Erythroblast (primary cell): ENCODE results near the gene ARHGEF11.

Experiments
- DNase-seq, 2 experiments: peaks; one replicate each; lab custom pipeline; 2025; lab: John Stamatoyannopoulos, UW
- GATA1 ChIP-seq: IDR thresholded peaks from 2 replicates; pipeline ENCODE4 v1.6.1; 2011; ENCODE audit warnings: low read depth, mild to moderate bottlenecking, control low read depth, low read length, moderate library complexity
- POLR2A ChIP-seq: IDR thresholded peaks from 2 replicates; pipeline ENCODE4 v1.6.1; 2011; ENCODE audit warnings: mild to moderate bottlenecking, low read length

The ARHGEF11 gene

DNA sequence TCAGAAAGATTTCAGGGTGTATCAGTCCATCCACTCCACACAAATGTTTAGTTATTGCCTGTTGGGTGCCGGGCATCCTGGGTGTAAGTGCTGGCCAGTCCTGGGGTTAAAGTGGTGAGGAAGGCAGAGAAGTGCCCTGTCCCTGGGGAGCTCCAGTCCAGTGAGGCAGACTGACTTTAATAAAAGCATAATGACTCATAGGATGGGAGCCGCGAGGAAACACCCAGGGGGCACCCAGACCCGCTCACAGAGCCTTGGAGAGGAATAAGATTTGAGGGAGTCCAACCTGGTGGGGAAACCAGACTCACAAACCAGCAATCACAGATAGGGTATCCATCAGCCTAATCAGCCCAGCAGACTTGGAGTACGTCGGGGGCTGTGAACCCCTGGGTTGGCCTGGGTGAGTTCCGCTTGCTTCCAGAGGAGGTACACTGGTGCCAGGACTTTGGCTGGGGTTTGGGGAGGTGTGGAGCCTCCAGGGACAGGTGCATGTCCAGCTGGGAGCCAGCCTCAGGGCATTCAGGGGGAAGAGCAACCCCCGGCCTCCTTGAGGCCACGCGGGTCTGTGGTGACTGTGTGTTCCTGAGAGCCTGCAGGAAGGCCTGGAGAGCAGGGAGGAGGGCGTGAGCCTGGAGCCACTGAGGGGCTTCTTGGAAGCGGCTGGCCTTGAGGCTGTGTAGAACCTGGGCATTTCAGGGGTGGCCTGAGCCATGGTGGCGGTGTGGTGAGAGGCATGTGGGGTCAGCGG lies 148.3 kb downstream of the ARHGEF11 start:
- no peak for DNase-seq
- TF ChIP-seq POLR2A (no peak), GATA1 (no peak)

DNA sequence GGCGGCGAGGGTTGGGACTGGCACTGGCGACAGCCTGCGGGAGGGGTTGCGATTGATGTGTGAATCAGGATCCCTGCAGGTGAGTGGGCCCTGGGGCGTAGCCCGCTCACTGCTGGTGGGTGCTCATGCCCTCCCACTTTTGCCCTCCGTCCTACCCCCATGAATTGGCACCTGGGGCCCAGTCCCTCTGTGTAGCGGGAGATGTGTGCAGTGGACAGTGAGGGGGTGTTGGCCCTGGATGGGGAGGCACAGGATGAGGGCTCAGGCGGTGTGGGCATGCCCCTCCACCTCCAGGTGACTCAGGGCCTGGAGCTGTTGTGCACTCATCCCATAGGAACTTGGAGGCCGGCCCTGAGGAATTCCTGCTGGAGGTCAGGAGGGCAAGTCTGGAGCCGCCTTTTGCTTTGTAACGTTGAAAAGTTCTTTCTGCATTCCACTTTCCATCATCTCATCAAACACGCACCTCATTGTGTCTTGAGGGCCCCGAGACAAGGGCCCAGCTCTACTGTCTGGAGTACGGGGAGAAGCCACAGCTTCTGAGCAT lies 149.0 kb downstream of the ARHGEF11 start:
- no peak for TF ChIP-seq GATA1
- no peak for TF ChIP-seq POLR2A
- no peak for DNase-seq

DNA sequence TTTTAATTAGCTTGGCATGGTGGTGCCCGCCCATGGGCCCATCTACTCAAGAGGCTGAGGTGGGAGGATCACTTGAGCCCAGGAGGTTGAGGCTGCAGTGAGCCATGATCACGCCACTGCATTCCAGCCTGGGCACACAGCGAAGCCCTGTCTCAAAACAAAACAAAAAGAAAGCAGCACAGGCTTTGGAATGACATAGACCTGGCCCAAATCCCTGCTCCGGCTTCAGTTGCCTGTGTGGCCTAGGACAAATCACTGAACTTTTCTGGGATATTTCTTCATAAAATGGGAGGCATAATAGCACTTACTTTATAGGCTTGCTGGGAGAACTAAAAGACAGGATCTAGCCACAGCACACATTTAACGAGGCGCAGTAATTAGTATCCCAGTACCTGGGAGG lies 149.6 kb downstream of the ARHGEF11 start:
- no peak for DNase-seq
- TF ChIP-seq POLR2A (no peak), GATA1 (no peak)

GRCh38 chr1:156895455-156895812 lies 150.1 kb downstream of the ARHGEF11 start:
- no peak for TF ChIP-seq POLR2A
- no peak for TF ChIP-seq GATA1
- DNase-seq, result no peak

DNA sequence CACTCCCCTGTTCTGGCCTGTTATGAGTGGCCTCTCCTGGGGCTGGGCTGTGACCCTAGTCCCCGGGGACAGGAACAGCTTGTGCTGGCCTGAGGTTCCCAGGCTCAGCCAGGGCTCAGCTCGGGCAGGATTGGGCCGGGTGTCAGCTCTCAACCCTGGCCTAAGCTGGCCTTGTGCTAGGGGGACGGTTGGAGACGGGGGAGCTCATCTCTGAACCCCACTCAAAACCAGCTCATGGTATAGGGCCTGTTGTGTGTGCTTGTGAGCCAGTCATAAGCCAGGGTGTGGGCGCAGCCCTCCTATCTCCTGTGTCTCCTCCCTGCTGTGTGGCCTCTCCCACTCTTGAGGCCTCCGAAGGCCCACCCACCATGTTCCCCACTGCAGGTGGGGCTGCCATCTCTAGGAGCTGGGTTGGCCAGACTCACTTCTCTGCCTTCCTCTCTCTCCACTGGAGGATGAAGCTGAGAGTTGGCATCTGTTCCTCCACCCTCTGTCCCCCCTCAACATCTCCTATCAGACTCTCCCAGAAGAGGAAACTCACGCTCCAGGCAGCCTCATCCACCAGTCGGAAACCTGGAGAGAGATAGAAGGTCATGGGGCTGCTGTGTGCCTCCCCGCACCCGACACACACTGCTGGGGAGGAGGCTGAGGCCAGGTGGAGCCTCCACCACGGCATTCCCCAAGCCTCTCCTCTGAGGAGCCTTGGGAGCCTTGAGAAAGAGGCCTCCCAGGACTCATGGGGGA lies 150.7 kb downstream of the ARHGEF11 start:
- peak; percentile 94 for TF ChIP-seq POLR2A
- no peak for TF ChIP-seq GATA1
- peak; percentile 83 to 90 for DNase-seq

DNA sequence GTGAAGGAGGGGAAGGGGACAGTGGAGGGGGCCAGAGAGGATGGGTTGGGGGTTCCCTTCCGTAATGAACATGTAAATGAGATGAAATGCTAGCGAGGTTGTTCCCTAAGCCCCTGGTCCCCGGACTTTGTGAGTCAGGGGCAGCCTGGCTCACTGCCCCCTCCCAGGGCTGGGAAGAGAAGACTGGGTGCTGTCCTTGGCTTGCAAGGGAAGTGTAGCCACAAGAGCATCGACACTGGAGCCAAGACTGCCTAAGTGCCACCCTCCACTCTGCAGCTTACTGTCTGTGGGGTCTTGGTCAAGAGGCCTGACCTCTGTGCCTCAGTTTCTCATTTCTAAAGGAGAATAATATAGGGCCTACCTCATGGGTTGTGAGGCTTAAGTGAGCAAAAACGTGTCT lies 151.5 kb downstream of the ARHGEF11 start:
- peak in 1 of 2 experiments; percentile 34 for DNase-seq
- TF ChIP-seq POLR2A (no peak), GATA1 (no peak)

DNA sequence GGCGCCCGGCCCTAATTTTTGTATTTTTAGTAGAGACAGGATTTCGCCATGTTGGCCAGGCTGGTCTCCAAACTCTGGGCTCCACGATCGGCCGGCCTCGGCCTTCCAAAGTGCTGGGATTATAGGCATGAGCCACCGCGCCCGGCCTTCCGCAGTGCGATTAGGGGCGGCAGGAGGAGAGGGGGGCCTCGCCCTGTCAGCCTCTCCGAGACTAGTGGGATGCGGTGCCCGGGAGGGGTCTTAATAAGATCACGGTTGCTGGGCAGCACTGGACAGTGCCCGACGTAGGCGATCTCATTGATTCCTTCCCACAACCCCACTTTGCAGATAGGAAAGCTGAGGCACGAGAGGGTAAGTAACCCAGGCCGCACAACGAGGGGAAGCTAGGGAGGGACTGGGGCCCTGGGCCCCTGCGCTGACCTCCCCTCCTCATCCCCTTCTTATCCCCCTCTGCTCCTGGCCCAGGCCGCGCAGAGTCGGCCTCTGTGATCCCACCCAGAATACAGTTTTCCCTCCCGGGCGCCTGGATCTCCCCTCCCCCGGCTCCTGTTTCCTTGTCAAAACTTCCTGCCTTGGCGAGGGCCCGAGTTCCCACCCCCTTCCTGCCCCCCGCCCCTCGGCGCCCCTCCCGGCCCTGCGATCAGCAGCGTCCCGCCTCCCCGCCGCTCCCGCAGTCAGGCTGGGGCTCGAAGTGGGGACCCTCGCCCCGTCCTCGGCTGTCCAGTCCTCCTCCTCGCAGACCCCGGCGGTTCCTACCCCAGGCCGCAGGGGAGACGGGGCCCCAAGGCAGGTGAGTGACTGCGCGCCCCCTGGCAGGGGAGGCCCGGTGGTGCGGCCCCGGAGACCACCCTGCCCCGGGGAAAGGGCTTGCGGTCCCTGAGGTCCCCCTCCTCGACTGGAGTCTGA lies 152.2 kb downstream of the ARHGEF11 start, which contains the start of gene PEAR1:
Gene PEAR1, plus strand, starts transcription at position 671 of the 906 bp plus-strand sequence. CDS start 10,209 bp downstream, outside the sequence.
- TF ChIP-seq GATA1, result no peak
- TF ChIP-seq POLR2A, result no peak
- DNase-seq, result peak in 1 of 2 experiments; percentile 8

DNA sequence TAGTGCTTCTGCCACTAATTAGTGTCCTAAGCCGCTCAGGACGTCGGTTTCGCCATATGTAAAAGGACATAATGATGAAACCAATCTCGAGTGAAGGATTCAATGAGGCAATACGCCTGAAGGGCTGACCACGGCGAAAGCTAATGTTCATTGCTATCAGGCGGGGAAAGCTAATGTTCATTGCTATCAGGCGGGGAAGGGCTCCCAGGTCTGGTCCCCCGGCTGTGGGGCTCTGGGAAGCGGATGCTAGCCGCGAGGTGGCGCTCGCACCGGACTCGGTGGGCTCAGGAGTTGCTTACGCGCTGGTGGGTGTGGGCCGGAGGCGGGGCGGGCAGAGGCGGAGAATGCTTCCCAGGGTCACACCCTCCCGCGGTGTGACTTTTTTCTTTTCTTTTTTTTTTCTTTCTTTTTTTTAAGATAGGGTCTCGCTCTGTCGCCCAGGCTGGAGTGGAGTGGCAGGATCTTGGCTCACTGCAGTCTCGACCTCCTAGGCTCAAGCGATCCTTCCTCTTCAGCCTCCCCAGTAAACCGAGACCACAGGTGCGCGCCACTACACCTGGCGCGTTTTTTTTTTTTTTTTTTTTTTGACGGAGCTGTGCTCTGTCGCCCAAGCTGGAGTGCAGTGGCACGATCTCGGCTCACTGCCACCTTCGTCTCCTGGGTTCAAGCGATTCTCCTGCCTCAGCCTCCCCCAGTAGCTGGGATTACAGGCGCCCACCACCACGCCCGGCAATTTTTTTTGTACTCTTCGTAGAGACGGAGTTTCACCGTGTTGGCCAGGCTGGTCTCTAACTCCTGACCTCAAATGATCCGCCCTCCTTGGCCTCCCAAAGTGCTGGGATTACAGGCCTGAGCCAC lies 153.1 kb downstream of the ARHGEF11 start:
- DNase-seq, result peak; percentile 90 to 94
- no peak for TF ChIP-seq POLR2A
- no peak for TF ChIP-seq GATA1

DNA sequence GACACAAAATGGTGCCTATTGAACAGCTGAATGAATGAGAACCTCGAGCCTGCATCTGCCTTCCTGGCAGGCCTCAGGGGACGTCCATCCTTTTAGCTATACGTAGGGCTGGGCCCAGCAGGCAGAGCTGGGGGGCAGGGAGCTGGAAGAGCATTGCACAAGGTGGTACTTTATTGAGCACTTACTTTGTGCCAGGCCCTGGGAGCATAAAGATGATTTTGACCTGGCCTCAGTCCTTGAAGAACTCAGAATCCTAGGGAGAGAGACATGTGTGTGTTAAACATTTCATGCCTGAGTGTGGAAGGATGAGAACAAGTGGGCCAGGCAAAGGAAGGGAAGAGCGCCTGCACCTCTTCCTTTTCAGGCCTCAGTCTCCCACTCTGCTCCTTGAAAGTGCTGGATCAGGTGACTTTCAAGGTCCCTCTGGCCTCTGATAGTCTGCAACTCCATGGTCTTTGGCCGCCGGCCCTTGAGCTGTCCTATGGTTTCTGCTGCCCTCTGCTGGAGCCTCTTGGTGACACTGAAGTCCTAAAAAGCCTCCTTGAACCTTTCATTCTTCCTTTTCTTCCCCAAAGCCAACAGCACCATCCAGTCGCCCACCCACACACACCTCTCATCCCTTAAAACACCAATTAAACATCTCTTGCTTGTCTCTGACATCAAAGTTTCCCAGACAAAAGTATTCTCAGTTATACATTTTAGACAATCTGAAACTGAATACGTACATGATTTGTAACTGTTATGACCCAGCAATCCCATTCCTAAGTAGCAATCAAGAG lies 155.6 kb downstream of the ARHGEF11 start:
- DNase-seq, result peak; percentile 75 to 87
- TF ChIP-seq POLR2A, result no peak
- TF ChIP-seq GATA1, result no peak

DNA sequence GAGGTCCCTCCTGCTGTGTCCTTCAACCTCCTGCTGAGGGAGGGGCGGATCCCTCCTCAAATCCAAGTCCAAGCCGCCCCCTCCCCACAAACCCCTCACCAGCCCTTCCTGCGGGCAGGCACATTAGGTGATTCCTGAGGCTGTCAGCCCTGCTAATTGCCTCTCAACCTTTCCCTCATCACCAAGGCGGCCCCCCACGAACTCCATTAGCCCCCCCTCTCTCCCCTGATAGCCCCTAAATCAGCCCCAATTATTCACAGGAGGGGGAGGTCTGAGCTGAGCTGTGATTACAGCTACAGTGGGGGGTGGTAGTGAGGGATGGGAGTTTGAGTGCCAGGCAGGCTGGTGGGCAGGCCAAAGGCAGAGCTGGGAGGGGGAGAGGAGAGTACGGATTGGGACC lies 157.8 kb downstream of the ARHGEF11 start:
- no peak for TF ChIP-seq POLR2A
- no peak for TF ChIP-seq GATA1
- DNase-seq, result no peak

GRCh38 chr1:156887317-156887716 lies 158.2 kb downstream of the ARHGEF11 start:
- DNase-seq, result no peak
- TF ChIP-seq POLR2A, result no peak
- no peak for TF ChIP-seq GATA1
